Measurements from ENCODE around the gene KCNJ6. TPM values are rescaled to one million over a fixed set of nuclear protein-coding genes. Genes with fewer than 3 reads are reported as not detected.

Gene KCNJ6
- total and polyA plus RNA-seq, 2 donors from 2014 or later = 0.06 TPM; not detected in 1

DNA sequence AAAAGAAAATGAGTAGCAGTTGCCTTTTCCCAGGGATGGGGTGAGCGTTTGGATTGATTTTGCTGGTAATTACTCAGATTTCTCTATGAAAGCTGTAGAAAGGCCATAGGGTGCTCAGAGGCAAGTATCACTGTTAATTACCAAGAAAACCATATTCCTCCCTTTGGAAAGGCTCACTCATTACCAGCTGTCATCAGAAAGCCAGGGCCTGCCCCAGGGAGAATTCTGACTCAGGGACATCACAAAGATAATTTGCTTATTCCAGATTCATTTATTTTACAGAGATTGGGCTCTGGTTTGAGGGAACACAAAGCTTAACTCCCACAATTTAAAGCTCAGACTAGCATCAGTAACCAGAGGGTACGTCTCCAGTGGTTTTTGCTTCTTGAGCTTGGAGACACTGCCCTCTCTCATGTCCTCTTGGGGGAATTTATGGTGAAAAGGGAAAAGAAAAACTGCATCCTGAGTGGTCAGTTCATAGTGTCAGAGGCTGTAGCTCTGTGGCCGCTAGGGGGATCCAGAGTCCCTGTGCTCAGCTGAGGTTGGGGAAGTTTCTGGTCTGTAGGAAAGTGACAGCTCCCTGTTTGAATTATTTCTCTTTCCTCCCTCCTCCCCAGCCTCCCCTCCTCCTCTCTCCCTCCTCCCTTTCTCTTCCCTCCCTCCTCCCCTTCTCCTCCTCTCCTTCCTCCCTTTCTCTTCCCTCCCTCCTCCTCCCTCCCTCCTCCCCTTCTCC is 204.3 kb downstream of the KCNJ6 start:
- Histone ChIP-seq H3K27ac (ENCODE audit: low read depth in 2 of 2, low read length in 2 of 2) (no peak overlapping the region), H3K4me1 (ENCODE audit: control insufficient read depth in 2 of 3, insufficient read depth in 2 of 3, low read depth in 1 of 3, low read length in 3 of 3) (no peaks in the 10 kb centered on the region), H3K9me3 (ENCODE audit: control insufficient read depth in 2 of 3, insufficient read depth in 1 of 3, low read length in 3 of 3) (no peaks in the 10 kb centered on the region), H3K36me3 (ENCODE audit: control insufficient read depth in 2 of 3, insufficient read depth in 3 of 3, low read length in 3 of 3) (no peaks in the 10 kb centered on the region), H3K27me3 (ENCODE audit: control insufficient read depth, insufficient read depth, low read length) (no peaks in the 10 kb centered on the region), H3K4me3 (ENCODE audit: low read length in 3 of 3) (no peak overlapping the region), H3K9ac (ENCODE audit: low read length in 3 of 3) (no peak overlapping the region)
- no peak for FAIRE-seq
- DNase-seq = peak in 4 of 5 donors; percentile 80 to 91 (median 84)
- intact Hi-C loops (cut with DNase I) = no loop called here
- TF ChIP-seq, protein P1, sequence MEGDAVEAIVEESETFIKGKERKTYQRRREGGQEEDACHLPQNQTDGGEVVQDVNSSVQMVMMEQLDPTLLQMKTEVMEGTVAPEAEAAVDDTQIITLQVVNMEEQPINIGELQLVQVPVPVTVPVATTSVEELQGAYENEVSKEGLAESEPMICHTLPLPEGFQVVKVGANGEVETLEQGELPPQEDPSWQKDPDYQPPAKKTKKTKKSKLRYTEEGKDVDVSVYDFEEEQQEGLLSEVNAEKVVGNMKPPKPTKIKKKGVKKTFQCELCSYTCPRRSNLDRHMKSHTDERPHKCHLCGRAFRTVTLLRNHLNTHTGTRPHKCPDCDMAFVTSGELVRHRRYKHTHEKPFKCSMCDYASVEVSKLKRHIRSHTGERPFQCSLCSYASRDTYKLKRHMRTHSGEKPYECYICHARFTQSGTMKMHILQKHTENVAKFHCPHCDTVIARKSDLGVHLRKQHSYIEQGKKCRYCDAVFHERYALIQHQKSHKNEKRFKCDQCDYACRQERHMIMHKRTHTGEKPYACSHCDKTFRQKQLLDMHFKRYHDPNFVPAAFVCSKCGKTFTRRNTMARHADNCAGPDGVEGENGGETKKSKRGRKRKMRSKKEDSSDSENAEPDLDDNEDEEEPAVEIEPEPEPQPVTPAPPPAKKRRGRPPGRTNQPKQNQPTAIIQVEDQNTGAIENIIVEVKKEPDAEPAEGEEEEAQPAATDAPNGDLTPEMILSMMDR (IDR thresholded peaks at IDR 0.05; ENCODE audit: borderline replicate concordance, extremely low read depth, insufficient read depth) = peak; percentile 83

DNA sequence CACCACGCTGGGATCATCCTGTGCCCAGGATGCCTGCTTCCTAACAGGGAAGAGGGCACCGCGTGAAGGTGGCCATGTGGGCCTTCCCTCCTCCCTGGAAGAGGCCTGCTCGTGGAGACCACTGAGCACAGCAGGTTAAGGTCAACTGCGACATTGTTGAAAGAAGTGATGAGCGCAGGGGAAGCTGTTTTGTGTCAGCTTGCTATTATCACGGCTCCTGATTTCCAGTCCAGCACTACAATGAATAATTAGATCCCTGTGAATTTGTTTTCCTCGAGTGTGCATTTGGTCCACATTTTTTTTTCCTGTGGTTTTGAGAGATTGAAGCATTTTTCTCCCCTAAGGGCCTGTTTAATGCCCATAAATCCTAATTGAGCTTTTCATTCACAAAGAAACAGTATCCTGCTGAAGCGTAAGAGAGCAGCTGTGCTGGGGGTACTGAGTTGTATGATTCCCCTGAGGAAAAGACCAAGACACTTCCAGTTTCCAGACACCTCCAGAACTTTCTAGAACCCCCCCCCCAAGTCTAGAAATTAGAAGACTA is 204.9 kb downstream of the KCNJ6 start:
- Histone ChIP-seq H3K4me3 (ENCODE audit: low read length in 3 of 3) (no peak overlapping the region), H3K9ac (ENCODE audit: low read length in 3 of 3) (no peak overlapping the region), H3K4me1 (ENCODE audit: control insufficient read depth in 2 of 3, insufficient read depth in 2 of 3, low read depth in 1 of 3, low read length in 3 of 3) (no peaks in the 10 kb centered on the region), H3K27ac (ENCODE audit: low read depth in 2 of 2, low read length in 2 of 2) (no peak overlapping the region), H3K36me3 (ENCODE audit: control insufficient read depth in 2 of 3, insufficient read depth in 3 of 3, low read length in 3 of 3) (no peaks in the 10 kb centered on the region), H3K27me3 (ENCODE audit: control insufficient read depth, insufficient read depth, low read length) (no peaks in the 10 kb centered on the region), H3K9me3 (ENCODE audit: control insufficient read depth in 2 of 3, insufficient read depth in 1 of 3, low read length in 3 of 3) (no peaks in the 10 kb centered on the region)
- intact Hi-C loops (cut with DNase I) = no loop called here
- peak in 3 of 5 donors; percentile 37 to 53 (median 37) for DNase-seq
- TF ChIP-seq, protein P1 (IDR thresholded peaks at IDR 0.05; ENCODE audit: borderline replicate concordance, extremely low read depth, insufficient read depth) = no peak
- FAIRE-seq = no peak

DNA sequence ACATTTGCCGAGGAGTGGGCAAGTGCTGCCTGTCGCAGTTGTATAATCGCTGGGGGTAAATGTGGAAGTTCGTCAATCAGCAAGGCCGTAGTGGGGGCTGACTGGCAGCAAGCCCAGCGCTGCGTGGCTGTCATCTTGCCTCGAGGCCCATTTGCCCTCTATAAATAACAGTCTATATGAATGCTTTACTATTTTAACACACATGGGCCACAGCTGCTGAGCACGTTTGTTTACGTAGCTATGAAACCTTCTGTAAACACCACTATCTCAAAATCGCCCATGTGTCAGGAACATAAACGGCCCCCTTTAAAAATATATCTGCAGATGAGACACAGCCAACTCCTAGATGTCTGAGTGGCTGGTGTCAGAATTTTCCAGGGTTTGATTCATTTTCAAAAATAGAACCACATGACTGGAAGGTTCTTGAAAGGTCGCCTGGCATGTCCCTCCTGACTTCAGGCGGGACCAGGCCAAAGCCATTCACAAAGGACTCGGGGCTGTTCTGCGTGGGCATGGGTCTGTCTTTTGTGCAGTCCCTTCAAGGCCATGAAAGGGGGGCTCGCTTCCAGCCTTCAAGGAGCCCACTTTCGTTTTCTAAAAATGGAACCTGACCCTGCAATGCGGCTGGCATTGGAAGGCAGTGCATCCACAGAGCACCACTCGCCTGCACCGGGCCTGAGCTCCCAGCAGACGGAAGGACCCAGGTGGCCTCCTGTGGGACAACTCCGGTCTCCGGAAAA is 205.5 kb downstream of the KCNJ6 start:
- H3K4me1 ChIP-seq (ENCODE audit: control insufficient read depth in 2 of 3, insufficient read depth in 2 of 3, low read depth in 1 of 3, low read length in 3 of 3) = no peaks in the 10 kb centered on the region
- no peaks in the 10 kb centered on the region for H3K27me3 ChIP-seq (ENCODE audit: control insufficient read depth, insufficient read depth, low read length)
- FAIRE-seq (no peak), DNase-seq (peak in 4 of 5 donors; percentile 50 to 87 (median 60))
- TF ChIP-seq, protein P1 (IDR thresholded peaks at IDR 0.05; ENCODE audit: borderline replicate concordance, extremely low read depth, insufficient read depth) = no peak
- no peak overlapping the region for H3K9ac ChIP-seq (ENCODE audit: low read length in 3 of 3)
- no peaks in the 10 kb centered on the region for H3K36me3 ChIP-seq (ENCODE audit: control insufficient read depth in 2 of 3, insufficient read depth in 3 of 3, low read length in 3 of 3)
- no peak overlapping the region for H3K27ac ChIP-seq (ENCODE audit: low read depth in 2 of 2, low read length in 2 of 2)
- no peaks in the 10 kb centered on the region for H3K9me3 ChIP-seq (ENCODE audit: control insufficient read depth in 2 of 3, insufficient read depth in 1 of 3, low read length in 3 of 3)
- intact Hi-C loops (cut with DNase I) = no loop called here
- H3K4me3 ChIP-seq (ENCODE audit: low read length in 3 of 3) = no peak overlapping the region

Measured in kidney (tissue), 14 donors.